Stimulated activated CD4-positive, alpha-beta T cell treated with anti-CD3 and anti-CD28 coated beads, TNF-alpha, amount 100 ng/mL, for 24 hours (primary cell): ENCODE measurements around the gene ZNF532.

Experiments
- DNase-seq, 3 experiments: peaks; one replicate each; pipeline ENCODE4 v3.0.0-alpha.2; 2020; ENCODE audit warnings: low read depth in 3 of 3

Gene ZNF532

DNA sequence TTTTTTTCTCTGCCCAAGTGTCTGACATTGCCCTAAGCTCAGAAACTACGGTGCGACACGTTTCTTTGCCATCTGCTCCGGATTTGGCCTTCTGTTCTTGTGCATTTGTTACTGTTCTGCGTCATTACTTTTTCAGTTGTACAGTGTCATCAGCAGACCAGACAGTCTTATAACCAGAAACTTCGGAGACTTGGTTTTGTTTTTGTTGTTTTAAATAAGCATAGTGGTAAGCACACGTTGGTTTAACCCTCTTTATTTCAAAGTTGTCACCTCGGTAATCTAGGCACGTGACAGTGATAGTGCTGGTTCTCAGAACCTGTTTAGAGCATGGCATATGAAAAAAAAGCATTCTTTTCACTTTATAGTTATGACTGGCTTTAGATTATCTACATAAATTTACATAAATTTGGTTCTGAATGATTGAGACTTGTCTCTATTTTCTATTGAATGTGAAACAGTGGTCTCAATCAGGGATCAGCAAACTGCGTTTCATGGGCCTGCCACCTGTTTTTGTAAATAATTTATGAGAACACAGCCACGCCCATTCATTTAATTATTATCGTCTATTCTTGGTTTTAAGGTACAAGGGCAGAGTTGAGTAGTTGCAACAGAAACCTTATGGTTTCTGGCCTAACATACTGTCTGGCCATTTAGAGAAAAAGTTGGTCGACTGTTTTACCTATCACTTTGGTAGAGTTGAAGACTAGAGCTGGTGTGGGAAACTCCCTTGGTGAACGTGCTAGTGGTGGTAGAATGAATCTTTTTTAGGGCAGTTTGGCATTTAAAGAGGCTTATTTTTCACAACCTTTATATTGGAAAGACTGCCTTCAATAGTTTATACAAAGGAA is 106.5 kb downstream of the ZNF532 start:
- no peak for DNase-seq

DNA sequence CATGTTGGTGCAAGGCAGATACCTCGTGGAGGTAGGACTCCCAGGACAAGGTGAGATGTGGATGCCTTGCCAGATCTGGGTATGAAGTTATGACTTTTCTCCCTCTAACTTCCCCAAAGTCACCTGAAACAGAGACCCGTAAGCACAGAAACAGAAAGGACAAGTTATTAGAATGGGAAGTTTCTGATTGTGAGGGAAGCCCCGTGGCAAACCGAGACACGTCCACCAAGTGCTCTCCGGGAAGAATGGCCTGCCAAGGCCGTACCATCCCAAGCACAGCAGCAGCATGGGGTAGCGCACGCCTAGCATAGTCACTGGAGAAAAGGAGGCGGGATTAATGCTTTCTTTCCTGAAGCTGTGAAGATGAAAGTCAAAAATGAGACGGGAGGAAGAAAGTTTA is 110.6 kb downstream of the ZNF532 start:
- DNase-seq = no peak

DNA sequence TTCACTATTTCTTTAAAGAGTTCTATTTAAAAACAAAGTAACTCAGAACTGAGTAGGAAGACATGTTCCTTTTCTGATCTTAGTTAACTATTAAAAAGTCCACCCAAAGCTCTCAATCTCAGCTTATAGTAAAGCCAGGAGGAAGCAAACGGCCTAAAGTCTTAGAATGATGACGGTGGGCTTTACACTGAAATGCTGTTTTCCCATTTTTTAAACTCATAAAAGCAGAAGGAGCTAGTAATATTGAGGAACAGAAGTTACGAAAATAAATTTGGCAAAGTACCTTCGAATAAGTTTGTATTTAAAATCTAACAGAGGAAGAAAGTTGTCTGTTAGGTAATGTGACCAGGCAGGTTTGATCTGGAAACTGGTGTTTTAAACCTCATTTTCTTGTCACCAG is 111.1 kb downstream of the ZNF532 start:
- no peak for DNase-seq

DNA sequence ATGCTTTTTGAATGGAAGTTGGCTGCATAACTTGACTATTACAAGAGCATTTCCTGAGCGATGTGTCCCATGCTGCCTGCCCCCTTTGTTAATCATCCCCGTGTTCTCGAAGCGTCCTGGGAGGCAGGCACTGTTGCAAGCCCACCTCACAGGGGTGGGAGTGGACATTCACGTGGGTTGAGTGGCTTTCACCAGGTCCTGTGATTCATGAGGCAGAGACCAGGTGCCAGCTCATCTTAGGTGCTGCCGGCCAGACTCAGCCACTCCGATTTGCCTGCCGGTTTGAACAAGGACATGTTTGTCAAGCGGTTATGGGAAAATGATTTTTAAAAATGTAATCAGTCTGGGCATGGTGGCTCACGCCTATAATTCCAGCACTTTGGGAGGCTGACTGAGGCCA is 112.5 kb downstream of the ZNF532 start:
- DNase-seq = no peak

DNA sequence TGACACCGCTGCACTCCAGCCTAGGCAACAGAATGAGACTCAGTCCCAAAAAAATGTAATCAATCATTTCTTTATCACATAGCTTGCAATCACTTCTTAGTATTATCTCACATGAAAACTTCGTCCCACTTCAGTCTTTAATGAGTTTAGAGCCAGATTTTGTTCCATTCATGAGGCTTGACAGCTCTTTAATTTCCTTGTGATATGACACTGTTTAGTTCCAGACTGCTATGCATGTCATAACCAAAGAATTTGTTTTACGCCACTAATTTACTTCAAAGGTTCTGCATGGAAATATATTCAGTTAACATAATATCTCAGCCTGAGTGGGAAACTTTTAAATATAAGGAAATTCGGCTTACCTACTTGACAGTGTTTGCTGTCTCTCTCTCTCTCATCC is 113.1 kb downstream of the ZNF532 start:
- no peak for DNase-seq

DNA sequence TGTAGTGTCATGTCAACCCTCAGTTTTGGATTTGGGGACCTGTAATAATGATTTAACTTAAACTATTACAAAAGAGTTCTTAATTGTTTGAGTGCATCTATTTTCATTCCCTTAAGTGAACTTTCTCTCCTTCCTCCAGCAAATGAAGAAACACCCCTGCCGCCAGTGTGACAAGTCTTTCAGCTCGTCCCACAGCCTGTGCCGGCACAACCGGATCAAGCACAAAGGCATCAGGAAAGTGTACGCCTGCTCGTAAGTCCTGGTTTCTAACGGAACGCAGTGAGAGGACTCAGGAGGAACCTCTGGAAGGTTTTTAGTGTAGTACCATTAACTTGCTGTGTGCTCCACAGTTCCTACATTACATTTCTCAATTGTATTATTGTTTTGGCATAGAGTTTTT is 114.2 kb downstream of the ZNF532 start:
- no peak for DNase-seq

DNA sequence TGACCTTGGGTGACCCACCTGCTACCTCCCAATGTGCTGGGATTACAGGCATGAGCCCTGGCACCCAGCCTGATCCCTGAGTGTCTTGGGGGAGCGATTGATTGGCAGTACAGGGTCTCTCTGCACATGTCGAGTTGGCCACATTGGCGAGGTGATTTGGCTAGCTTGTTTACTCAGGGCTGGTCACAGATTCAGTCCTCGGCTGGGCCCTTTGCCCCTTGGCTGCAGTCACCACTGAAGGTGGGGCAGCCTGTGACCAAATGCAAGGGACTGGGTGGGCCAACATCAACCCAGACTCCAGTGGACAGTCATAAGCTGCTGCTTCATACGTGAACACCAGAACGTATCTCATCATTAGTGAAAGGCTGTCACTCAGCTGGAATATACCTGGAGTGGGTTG is 114.9 kb downstream of the ZNF532 start:
- DNase-seq = no peak

DNA sequence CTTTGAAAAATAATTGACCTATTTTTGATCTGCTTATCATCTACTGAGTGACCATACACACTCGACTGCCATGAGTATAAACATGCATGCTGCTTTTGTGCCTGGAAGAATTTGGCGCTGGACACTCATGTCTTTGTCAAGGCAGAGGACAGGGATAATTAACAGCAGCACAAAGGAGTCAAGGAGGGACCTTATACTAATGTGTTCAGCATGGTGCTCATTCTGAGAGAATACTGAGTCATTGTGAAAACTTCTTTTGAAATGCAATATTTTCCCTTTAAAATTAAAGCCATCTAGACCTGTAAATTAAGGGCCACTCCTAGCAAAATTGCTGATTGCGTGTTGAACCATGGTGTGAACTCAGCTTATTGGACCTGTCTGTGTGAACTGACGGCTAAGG is 116.3 kb downstream of the ZNF532 start:
- no peak for DNase-seq

DNA sequence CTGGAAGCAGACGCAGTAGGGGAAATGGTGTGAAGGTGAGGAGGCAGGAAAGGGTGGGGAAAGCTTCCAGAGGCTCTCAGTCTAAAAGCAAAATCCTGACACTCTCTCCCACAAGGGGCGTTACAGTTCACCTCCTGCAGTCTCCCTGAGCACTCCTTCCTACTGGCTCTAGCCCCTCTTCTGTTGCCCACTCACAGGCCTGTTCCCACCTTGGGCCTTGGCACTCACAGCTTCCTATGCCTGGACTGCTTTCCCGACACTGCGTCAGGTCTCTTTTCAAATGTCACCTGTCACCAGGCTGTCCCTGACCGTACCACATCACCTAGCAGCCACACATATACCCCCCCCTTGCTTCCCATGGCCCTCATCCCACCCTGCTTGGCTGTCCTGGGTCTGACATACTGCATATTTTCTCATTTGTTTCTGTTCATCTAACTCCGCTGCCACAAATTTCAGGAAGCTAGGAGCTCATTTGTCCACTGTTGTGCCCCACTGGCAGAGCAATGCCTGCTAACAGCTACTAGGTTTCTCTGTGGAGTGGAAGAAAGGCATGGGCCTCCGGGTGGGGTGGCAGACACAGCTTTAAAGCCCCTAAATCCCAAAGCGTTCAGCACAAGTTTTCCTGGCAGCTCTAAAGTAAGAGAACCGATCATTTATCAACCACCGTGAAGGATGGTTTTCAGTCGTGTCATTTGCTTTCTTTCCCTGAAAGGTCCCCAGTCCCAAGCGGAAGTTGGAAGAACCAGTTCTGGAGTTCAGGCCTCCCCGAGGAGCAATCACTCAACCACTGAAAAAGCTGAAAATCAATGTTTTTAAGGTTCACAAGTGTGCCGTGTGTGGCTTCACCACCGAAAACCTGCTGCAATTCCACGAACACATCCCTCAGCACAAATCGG is 118.8 kb downstream of the ZNF532 start:
- no peak for DNase-seq

DNA sequence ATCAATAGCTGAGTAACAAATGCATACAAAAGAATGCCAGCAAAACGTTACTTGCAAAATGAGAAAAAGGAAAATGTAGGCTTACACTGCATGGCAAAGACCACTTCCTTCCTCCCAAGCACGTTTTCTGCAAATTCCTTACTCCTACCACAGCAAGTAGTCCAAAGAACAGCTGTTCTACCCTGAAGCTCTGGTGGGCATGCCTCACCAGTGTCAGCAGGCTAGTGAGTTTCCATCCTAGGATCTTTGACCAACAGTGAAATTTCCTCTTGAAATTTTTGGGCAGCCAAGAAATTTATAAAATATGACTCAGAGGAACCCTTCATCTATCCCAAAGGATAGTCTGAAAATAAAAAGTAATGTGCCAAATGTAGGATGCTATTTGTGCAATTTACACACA is 123.9 kb downstream of the ZNF532 start:
- DNase-seq = no peak

DNA sequence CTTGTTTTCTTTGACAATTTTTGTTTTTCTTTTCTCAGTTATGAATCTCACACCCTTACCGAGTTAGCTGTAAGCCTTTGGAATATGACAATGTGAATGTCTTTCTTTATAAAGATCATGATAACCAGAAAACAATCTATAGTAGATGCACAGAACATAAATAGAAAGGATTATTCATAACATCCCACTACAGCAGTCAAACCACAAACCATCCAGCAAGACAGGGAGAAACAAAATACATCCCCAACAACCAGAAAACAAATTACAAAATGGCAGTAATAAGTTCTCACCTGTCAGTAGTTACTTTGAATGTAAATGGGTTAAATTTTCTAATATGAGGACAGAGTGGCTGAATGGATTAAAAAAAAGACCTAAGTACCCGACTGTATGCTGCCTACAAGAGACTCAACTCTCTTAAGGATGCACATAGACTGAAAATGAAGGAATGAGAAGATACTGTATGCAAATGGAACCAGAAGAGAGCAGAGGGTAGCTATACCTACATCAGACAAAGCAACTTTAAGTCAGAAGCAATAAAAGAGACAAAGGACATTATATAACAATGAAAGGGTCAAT is 124.6 kb downstream of the ZNF532 start:
- no peak for DNase-seq

DNA sequence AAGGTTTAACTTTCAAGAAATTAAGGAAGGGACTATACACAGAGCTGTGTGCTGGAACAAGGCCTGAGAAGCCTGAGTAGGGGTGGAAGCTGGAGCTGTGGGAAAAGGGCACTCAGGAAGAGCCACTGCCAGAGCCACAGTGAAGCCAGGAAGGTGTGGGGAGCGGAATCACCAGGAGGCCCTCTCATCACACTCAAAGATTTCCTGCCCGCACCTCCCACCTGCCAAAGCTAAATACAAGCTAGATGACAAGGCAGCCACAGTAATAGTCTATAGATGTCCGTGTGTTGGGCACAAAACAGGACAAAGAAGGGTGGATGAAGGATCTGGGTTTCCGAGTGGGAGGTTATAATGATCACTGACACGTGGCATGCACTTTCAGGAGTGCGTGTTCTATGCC is 126.0 kb downstream of the ZNF532 start:
- no peak for DNase-seq

DNA sequence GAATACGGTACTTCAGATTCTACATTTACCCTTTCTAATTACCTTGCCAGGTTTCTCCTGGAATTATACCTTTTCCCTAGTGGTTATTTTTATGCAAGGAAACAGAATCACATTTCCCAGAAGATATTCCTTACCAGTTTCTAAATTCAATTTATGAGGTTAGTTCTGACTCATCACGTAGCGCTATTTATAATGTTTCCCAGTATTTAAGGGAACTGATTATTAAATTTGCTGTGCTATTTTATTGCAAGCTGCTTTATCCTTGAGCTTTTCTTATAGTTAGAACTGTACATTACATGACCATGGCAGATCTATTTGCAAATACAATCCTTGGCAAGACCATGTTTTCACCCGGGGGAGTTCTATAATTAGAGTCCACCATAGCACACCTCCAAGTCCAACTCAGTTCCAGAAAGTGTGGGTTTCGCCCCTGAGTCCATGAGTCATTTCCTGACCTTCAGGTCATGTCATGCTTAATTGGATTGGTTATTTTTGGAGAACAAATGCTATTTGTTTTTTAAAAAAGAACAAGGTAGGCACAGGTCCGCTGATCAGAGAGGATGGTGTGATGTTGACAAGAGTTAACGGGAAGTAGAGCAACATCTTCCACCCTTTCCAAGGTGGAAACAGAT is 126.6 kb downstream of the ZNF532 start:
- DNase-seq = no peak

DNA sequence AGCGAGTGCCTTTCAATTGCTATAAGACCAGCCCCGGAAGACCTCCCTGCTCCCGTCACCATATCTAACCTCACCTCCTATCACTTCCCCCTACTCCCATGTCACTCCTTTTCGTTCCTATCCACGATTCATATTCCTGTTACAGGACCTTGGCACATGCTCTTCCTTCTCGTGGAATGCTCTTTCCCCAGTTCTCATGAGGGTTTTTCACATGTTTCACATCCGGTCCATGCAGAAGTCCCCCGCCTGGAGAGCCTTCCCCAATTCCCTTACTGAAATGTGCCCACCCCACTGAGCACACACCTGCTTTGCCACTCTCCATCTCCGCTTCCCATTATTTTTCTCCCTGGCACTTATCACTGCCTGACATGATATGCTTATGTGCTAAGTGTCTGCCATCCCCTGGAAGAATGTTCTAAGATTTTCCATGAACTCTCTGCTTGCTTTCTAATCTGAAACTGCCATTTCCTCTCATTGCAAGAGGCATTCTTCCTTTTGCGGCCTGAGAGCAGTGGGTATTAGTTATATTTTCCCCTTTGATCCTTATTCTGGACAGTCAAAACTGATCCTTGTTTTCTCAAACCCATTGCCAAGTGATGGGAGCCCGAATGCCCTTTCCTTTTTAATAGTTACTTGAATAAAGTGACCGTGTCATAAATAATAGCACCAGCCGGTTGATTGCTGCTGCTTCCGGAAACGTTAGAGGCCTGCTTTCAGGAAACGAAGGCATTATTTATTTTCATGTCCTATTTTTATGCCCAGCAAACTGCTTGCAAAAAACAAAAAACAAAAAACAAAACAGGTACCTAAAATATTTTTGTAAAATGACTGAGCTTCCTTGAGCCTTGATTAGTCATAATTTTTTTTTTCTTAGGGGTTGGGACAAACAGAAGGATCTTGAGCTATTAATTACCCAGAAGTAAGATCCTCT is 127.9 kb downstream of the ZNF532 start:
- no peak for DNase-seq

DNA sequence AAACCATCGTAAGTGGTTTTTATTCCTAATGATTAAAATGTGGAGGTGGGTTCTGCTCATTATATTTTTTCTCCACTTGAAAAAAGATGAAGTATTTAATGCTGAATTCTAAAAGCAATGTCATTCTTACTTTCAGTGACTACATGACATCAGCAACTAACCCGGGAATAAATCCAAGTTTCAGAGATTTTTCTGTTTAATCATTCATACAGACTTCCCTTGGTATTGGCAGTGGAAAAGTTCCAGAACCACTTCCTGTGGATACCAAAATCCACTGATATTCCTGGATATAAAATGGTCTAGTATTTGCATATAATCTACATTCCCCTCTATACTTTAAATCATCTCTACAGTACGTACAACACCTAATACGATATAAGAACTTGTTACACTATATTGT is 128.6 kb downstream of the ZNF532 start:
- DNase-seq = no peak

DNA sequence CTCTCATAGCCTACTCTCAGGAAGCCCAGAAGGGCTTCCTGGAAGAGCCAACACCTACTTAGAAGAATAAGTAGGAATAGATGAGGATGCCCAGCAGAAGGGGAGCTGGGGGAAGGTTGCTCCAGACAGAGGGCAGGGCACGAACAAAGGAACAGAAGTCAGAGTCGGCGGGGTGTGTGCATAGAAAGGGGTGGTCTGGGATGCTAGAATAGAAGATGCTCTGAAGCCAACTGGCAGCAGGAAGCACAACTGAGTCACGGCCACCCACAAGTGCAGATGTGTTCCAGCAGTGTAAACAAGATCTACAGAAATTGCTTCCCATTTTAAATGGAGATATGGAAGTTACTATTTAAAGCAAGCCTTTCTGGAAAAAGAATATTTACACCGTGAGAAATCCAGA is 131.0 kb downstream of the ZNF532 start:
- DNase-seq = no peak

DNA sequence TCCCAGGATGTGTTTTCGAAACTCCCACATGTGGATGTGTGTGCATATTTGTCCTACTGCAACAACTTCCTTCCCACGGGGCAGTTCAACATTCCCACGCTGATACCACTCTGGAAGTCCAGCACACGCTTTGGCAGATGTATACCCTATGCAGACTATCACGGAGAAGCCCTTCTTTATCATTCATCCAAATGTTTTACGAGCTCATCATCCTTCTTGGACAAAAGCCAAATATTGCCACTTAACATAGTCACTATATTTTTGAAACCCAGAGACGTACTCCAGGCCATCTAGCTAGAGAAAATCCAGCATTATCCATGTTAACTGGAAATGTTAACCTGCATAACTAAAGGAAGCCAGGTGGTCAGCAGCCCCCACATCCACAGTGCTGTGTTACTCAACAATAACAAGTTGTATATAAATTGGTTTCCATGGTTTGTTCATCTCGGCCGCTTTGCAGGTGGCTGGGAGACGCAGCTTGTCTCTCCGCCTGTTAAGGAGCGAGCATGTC is 131.5 kb downstream of the ZNF532 start:
- DNase-seq = no peak

DNA sequence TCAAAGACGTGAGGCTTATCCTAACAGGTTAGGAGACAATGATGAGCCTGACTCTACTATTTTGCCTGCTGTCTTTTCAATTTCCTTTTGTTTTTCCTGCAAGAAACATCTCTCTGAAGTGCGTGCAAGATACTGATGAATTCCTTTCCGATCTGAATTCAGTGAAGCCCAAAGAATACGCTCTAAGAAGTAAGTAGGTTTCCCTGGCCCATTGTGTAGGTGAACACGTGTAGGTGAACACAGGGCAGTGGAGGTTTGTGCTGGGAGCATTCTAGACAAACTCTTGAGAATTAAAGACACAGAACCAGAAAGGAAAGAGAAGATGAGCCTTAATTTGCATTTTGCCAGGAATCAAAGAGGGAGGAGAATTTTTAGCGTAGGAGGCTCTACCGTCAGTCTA is 132.0 kb downstream of the ZNF532 start:
- DNase-seq = no peak

DNA sequence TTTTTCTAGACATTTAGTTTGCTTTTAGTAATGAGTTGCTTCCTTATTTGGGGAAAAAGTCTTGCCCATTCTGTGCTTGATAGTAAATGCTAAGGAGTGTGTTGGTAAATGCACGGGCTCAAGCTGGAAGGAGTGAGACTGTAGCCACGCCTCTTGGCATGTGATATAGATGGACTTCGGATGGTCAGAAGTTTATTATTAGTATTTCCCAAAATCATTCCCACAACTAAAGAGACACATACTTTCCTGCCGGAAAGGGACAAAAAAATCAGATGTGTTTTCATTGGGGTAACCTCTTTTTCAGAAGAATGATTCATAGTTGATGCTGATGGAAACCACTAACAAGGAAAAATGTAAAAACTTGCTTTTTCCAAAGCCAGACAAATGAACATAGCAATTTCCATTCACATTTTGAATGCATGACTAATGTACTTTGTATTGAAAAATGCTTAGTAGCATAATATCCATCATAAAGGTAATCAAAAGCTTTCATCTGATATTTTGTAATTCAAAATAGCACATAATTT is 133.2 kb downstream of the ZNF532 start:
- DNase-seq = no peak

DNA sequence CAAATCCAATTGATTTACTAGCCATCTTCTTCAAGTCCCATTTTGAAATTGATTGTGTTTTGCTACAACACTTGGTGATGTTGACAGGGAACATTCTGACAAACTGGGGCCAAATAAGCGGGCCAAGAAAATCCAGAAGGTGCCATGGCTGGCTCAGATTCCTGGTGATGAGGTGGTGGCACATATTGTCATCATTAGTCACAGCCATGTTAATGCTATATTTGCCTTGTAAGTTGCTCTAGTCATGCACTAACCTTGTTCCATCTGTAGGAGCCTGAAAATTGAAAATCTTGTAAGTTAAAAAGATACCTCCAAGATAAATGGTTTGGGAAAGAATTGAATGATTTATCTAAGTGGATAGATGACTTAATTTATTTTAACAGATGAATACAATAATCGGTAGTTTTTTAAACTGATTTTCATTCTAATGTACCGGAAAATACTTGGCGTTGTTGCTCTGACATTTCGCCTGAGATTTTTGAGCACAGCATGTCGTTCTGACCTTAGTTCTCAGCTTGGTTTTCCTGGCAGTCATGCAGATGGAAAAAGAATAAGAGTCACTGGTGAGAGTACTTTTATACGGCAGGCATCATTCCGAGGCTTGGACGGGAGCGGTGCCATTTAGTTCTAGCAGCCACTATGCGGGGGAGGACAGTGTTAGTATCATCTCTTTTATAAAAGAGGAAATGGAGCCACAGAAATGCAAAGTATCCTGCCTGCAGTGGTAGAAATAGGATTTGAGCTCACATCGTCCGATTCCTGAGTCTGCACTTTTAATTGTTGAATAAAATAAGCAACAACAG is 133.9 kb downstream of the ZNF532 start:
- no peak for DNase-seq
